Right ventricle myocardium inferior (tissue), 1 donor: ENCODE data around the gene UGT1A3. TPM values are rescaled to one million over a fixed set of nuclear protein-coding genes. Genes with fewer than 3 reads are reported as not detected.

Source experiments
- ATAC-seq: fragments of 200-7000 bp; cut with Tn5 transposase; one replicate; pipeline ENCODE4 v1.9.1; 2020; ENCODE audit warnings: mild to moderate bottlenecking, moderate library complexity
- DNase-seq: peaks from one replicate; pipeline ENCODE4 v3.0.0; 2021; ENCODE audit errors: missing footprints
- intact Hi-C: fragments of 100-400 bp; cut with DNase I; formaldehyde crosslinking; loops from one replicate; pipeline ENCODE4 v1.11.0; 2022
- total RNA-seq: library from RNA; stranded (reverse); fragmentation: NEBNext Ultra II Directional; extraction: Animal tissue kit (Norgen Biotek cat#: 25700); gene quantifications from one replicate; pipeline ENCODE4 v1.2.1, GENCODE V29; 2021
- donor health status: DM: no; HTN: yes; CAD: no; lungs with severe emphysema.

Gene UGT1A3
- total RNA-seq, 1 donor from 2014 or later: not detected

GRCh38 chr2:233822101-233822771 lies 93.4 kb downstream of the UGT1A3 start:
- ATAC-seq (no peak), DNase-seq (no peak)
- intact Hi-C loops: no loop called here

Other genes with a start within 250 kb of the UGT1A3 start
- gene USP40, start 162.3 kb upstream of the UGT1A3 start, total RNA-seq: 17.2 TPM
- not detected for gene UGT1A8, start 111.4 kb upstream of the UGT1A3 start, total RNA-seq
- gene UGT1A10, start 92.6 kb upstream of the UGT1A3 start, total RNA-seq: not detected
- not detected for gene UGT1A9, start 57.1 kb upstream of the UGT1A3 start, total RNA-seq
- gene UGT1A7, start 47.1 kb upstream of the UGT1A3 start, total RNA-seq: not detected
- not detected for gene UGT1A6, start 36.2 kb upstream of the UGT1A3 start, total RNA-seq
- not detected for gene UGT1A5, start 16.1 kb upstream of the UGT1A3 start, total RNA-seq
- gene UGT1A4, start 10.3 kb upstream of the UGT1A3 start, total RNA-seq: not detected
- gene UGT1A1, start 31.2 kb downstream of the UGT1A3 start, total RNA-seq: not detected
- gene MROH2A, start 49.3 kb downstream of the UGT1A3 start, total RNA-seq: not detected
- gene HJURP, start 125.5 kb downstream of the UGT1A3 start, total RNA-seq: 0.41 TPM
- gene TRPM8, start 188.3 kb downstream of the UGT1A3 start, total RNA-seq: not detected